Chondrocyte (in vitro differentiated cells): ENCODE results near the gene LHX3. TPM values are rescaled to one million over a fixed set of nuclear protein-coding genes. Genes with fewer than 3 reads are reported as not detected.

Source experiments
- DNase-seq: peaks from one replicate; pipeline ENCODE4 v3.0.0; 2021; ENCODE audit warnings: mixed read lengths, low spot score
- H3K27ac Mint-ChIP-seq: one replicate; pipeline ENCODE4 v1.8.0; 2021; ENCODE audit warnings: mild to moderate bottlenecking, moderate library complexity, mixed read lengths; ENCODE audit not compliant: unreplicated experiment
- H3K27me3 Mint-ChIP-seq: 2 replicates; pipeline ENCODE4 v1.8.0; 2021; ENCODE audit warnings: low read depth, mixed read lengths
- H3K36me3 Mint-ChIP-seq: 2 replicates; pipeline ENCODE4 v1.8.0; 2021; ENCODE audit warnings: low read depth, mixed read lengths
- H3K4me1 Mint-ChIP-seq: 2 replicates; pipeline ENCODE4 v1.8.0; 2021; ENCODE audit warnings: low read depth, mild to moderate bottlenecking, mixed read lengths
- H3K4me3 Mint-ChIP-seq: one replicate; pipeline ENCODE4 v1.8.0; 2021; ENCODE audit warnings: mild to moderate bottlenecking, moderate library complexity, mixed read lengths; ENCODE audit not compliant: unreplicated experiment
- H3K9me3 Mint-ChIP-seq: 2 replicates; pipeline ENCODE4 v1.8.0; 2021; ENCODE audit warnings: low read depth, mixed read lengths
- CTCF ChIP-seq: fragments of 200-600 bp; sonication (generic); IDR thresholded peaks from 2 replicates; pipeline ENCODE4 v1.5.0; 2021; ENCODE audit warnings: antibody characterized with exemption, mild to moderate bottlenecking, moderate library complexity
- total RNA-seq: library from RNA; stranded (reverse); gene quantifications from 3 replicates; pipeline ENCODE4 v1.2.1, GENCODE V29; 2021

Gene LHX3
- total RNA-seq, 1 donor from 2014 or later: not detected

DNA sequence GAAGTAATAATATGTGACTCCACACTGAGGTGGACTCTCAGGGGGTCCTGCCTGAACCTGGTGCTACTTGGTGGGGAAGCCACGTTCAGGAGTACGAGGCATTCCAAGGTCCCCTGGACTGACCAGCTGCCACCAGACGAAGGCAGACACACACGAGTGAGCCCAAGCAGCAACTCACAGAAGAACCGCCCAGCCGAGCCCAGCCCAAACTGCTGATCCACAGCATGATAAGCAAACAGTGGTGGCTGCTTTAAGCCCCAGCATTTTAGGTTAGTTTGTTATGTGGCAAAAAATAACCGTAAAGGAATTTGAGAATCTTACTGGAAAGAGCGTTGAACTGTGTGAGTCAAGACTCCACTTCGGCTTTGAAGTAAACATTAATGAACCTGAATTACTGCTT lies 8.8 kb upstream of the LHX3 start:
- H3K4me1 Mint-ChIP-seq: no peaks in the 10 kb centered on the region
- H3K4me3 Mint-ChIP-seq: no peak overlapping the region
- no peaks in the 10 kb centered on the region for H3K9me3 Mint-ChIP-seq
- DNase-seq: no peak
- H3K36me3 Mint-ChIP-seq: peaks cover 16% of the 10 kb centered on the region
- TF ChIP-seq CTCF: no peak
- H3K27ac Mint-ChIP-seq: no peak overlapping the region
- H3K27me3 Mint-ChIP-seq: no peaks in the 10 kb centered on the region

DNA sequence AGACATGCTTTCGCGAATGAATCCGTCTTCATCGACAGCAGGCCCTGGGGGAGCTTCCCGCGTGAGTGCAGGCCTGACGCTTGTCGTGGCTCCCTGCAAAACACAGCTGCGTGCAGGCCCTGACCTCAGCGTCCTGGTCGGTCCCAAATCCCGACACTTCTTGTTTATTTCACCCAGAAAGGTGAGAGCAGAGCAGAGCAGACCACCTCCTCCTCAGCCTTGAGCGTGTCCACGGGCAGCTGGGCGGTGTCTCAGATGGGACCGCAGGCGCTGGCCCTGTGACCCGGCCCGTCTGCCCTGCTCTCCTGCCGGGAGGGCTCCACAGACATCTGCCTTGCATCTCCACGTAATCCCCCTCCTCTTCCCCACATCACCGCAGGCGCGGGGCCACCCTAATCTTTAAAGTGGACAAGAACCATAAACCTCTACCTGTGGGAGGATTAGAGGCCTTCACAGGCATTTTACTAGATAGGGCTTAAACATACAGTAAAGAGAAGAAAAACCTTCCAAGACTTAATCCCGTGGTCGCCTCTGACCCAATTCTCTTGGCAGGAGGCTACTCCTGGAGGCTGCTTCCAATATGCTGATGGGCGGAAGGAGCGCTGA lies 7.5 kb upstream of the LHX3 start:
- no peaks in the 10 kb centered on the region for H3K27me3 Mint-ChIP-seq
- no peaks in the 10 kb centered on the region for H3K4me1 Mint-ChIP-seq
- H3K4me3 Mint-ChIP-seq: no peak overlapping the region
- peaks cover 16% of the 10 kb centered on the region for H3K36me3 Mint-ChIP-seq
- H3K27ac Mint-ChIP-seq: no peak overlapping the region
- H3K9me3 Mint-ChIP-seq: no peaks in the 10 kb centered on the region
- no peak for TF ChIP-seq CTCF
- DNase-seq: no peak

- no peaks in the 10 kb centered on the region for H3K27me3 Mint-ChIP-seq
- H3K4me1 Mint-ChIP-seq: no peaks in the 10 kb centered on the region
- no peaks in the 10 kb centered on the region for H3K9me3 Mint-ChIP-seq
- H3K36me3 Mint-ChIP-seq: peaks cover 17% of the 10 kb centered on the region
- DNase-seq: no peak
- no peak overlapping the region for H3K4me3 Mint-ChIP-seq
- TF ChIP-seq CTCF: no peak
- H3K27ac Mint-ChIP-seq: no peak overlapping the region
These were observed 6.8 kb upstream of the LHX3 start for GRCh38 chr9:136211441-136212344.

- no peaks in the 10 kb centered on the region for H3K4me1 Mint-ChIP-seq
- H3K9me3 Mint-ChIP-seq: no peaks in the 10 kb centered on the region
- no peak overlapping the region for H3K27ac Mint-ChIP-seq
- H3K4me3 Mint-ChIP-seq: no peak overlapping the region
- peaks cover 18% of the 10 kb centered on the region for H3K36me3 Mint-ChIP-seq
- H3K27me3 Mint-ChIP-seq: peaks cover 1% of the 10 kb centered on the region
- no peak for DNase-seq
- no peak for TF ChIP-seq CTCF
These were observed 6.1 kb upstream of the LHX3 start for GRCh38 chr9:136211006-136211405.

GRCh38 chr9:136210276-136210675 lies 5.3 kb upstream of the LHX3 start:
- Mint-ChIP-seq H3K4me1 (no peaks in the 10 kb centered on the region), H3K27ac (no peak overlapping the region), H3K4me3 (no peak overlapping the region), H3K27me3 (peaks cover 2% of the 10 kb centered on the region), H3K9me3 (no peaks in the 10 kb centered on the region), H3K36me3 (peaks cover 18% of the 10 kb centered on the region)
- no peak for DNase-seq
- TF ChIP-seq CTCF: no peak
